IPS-20b (cell line): ENCODE measurements around the gene SLAMF1.

Source experiments
- H3K27ac ChIP-seq: one replicate; pipeline ENCODE4 v1.5.1; 2013; ENCODE audit warnings: low read length
- H3K27me3 ChIP-seq: 2 replicates; pipeline ENCODE4 v1.6.1; 2013; ENCODE audit warnings: mild to moderate bottlenecking, low read length, inconsistent platforms; ENCODE audit not compliant: insufficient read depth
- H3K36me3 ChIP-seq: 2 replicates; pipeline ENCODE4 v1.6.1; 2013; ENCODE audit warnings: low read depth, mild to moderate bottlenecking, inconsistent platforms, low read length, moderate library complexity; ENCODE audit not compliant: insufficient read depth
- H3K4me1 ChIP-seq: 2 replicates; pipeline ENCODE4 v1.6.1; 2013; ENCODE audit warnings: mild to moderate bottlenecking, control low read depth, inconsistent platforms, low read length, moderate library complexity; ENCODE audit not compliant: insufficient read depth
- H3K4me3 ChIP-seq: 2 replicates; pipeline ENCODE4 v1.5.1; 2013; ENCODE audit warnings: mild to moderate bottlenecking, low read length, inconsistent platforms
- H3K9ac ChIP-seq: 2 replicates; pipeline ENCODE4 v1.6.1; 2013; ENCODE audit warnings: low read depth, mild to moderate bottlenecking, inconsistent platforms, low read length, moderate library complexity
- H3K9me3 ChIP-seq: 2 replicates; pipeline ENCODE4 v1.6.1; 2013; ENCODE audit warnings: mild to moderate bottlenecking, low read depth, low read length, inconsistent platforms; ENCODE audit not compliant: insufficient read depth

Gene SLAMF1

GRCh38 chr1:160645386-160646130, 1.3 kb downstream of the SLAMF1 start:
- Histone ChIP-seq H3K4me1 (no peaks in the 10 kb centered on the region), H3K4me3 (no peak overlapping the region), H3K27me3 (no peaks in the 10 kb centered on the region), H3K36me3 (no peaks in the 10 kb centered on the region), H3K27ac (no peak overlapping the region), H3K9me3 (no peaks in the 10 kb centered on the region), H3K9ac (no peak overlapping the region)

GRCh38 chr1:160644399-160644798, 2.4 kb downstream of the SLAMF1 start:
- Histone ChIP-seq H3K27me3 (no peaks in the 10 kb centered on the region), H3K4me3 (no peak overlapping the region), H3K9ac (no peak overlapping the region), H3K27ac (no peak overlapping the region), H3K9me3 (no peaks in the 10 kb centered on the region), H3K4me1 (no peaks in the 10 kb centered on the region), H3K36me3 (no peaks in the 10 kb centered on the region)

GRCh38 chr1:160643138-160643537, 3.7 kb downstream of the SLAMF1 start:
- Histone ChIP-seq H3K27me3 (no peaks in the 10 kb centered on the region), H3K27ac (no peak overlapping the region), H3K9ac (no peak overlapping the region), H3K4me3 (no peak overlapping the region), H3K36me3 (no peaks in the 10 kb centered on the region), H3K9me3 (no peaks in the 10 kb centered on the region), H3K4me1 (peaks cover under 1% of the 10 kb centered on the region; the same call in 1 of the 2 replicates)

- H3K36me3 ChIP-seq: no peaks in the 10 kb centered on the region
- H3K9me3 ChIP-seq: no peaks in the 10 kb centered on the region
- no peaks in the 10 kb centered on the region for H3K27me3 ChIP-seq
- peaks cover 7% of the 10 kb centered on the region; the same call in 1 of the 2 replicates for H3K4me1 ChIP-seq
- no peak overlapping the region for H3K4me3 ChIP-seq
- H3K9ac ChIP-seq: no peak overlapping the region
- H3K27ac ChIP-seq: no peak overlapping the region
Measured at GRCh38 chr1:160642281-160642644, 4.6 kb downstream of the SLAMF1 start.

DNA sequence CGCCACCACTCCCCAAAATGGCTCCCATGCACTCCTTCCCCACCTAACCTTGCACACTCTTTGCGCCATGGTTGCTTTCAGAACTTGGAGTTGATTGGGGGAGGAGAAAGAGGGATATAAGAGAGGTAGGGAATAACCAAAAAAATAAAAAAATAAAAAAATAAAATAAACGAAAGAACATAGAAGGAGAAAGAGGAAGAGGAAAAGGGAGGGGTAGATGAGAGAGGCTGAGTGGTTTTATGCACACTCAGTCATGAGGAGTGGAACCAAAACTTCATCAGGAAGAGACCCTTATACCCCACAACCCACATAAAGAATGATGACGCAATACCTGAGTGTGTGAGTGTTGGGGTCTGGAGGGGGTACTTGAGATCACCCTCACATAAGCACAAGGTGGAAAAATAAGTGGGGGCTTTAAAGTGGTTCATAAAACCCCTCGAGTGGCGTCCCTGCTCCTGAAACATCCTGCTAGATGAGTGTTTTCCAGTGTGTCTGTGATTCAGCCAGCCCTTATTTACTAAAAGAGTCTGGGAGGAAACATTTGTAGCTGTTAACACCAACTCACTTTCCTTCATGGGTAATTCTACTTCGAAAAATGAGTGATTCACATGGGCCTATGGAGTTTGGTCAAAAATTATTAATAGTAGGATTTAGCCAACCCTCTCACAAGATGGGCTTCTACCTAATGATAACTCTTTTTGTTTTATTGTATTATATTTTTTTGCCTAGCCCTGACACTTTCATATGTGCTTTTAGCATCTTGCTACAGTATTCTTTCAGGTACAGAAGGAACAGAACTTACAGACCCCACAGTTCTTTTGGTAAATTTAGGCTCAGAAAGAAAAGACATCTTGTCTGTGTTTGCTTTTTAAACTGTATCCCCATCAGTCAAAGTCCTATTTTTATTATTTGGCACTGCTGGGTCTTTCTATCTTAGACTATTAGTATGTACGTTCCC, 5.2 kb downstream of the SLAMF1 start:
- no peak overlapping the region for H3K4me3 ChIP-seq
- peaks cover 7% of the 10 kb centered on the region; the same call in 1 of the 2 replicates for H3K4me1 ChIP-seq
- no peaks in the 10 kb centered on the region for H3K27me3 ChIP-seq

GRCh38 chr1:160640359-160641123, 6.3 kb downstream of the SLAMF1 start:
- H3K4me3 ChIP-seq: no peak overlapping the region
- H3K4me1 ChIP-seq: peaks cover 7% of the 10 kb centered on the region; the same call in 1 of the 2 replicates
- no peaks in the 10 kb centered on the region for H3K27me3 ChIP-seq
- H3K9me3 ChIP-seq: no peaks in the 10 kb centered on the region
- H3K36me3 ChIP-seq: no peaks in the 10 kb centered on the region
- H3K27ac ChIP-seq: no peak overlapping the region
- no peak overlapping the region for H3K9ac ChIP-seq

More for the DNA sequence above, 5.2 kb downstream of the SLAMF1 start:
- H3K9me3 ChIP-seq: no peaks in the 10 kb centered on the region
- no peaks in the 10 kb centered on the region for H3K36me3 ChIP-seq
- H3K9ac ChIP-seq: no peak overlapping the region
- H3K27ac ChIP-seq: no peak overlapping the region

GRCh38 chr1:160639652-160640051, 7.2 kb downstream of the SLAMF1 start:
- Histone ChIP-seq H3K9ac (no peak overlapping the region), H3K9me3 (no peaks in the 10 kb centered on the region), H3K4me3 (no peak overlapping the region), H3K4me1 (peaks cover 7% of the 10 kb centered on the region; the same call in 1 of the 2 replicates), H3K36me3 (no peaks in the 10 kb centered on the region), H3K27ac (no peak overlapping the region), H3K27me3 (no peaks in the 10 kb centered on the region)

DNA sequence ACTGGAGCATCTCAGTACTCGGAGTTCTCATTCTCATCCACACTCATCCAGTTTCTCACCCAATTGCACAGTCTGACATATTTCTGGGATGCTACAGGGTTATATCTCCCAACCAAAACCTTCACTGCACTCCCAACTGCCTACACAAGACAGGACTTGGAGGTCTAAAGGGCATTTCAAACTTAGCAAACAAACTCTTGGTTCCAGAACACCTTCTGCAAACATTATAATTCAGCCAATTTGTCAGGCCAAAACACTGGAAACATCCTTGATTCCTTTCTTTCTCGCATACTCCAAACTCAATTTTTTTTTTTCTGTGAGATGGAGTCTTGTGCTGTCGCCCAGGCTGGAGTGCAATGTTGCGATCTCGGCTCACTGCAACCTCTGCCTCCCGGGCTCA, 7.9 kb downstream of the SLAMF1 start:
- peaks cover 7% of the 10 kb centered on the region; the same call in 1 of the 2 replicates for H3K4me1 ChIP-seq
- no peaks in the 10 kb centered on the region for H3K9me3 ChIP-seq
- no peak overlapping the region for H3K4me3 ChIP-seq
- H3K27ac ChIP-seq: no peak overlapping the region
- no peaks in the 10 kb centered on the region for H3K36me3 ChIP-seq
- H3K27me3 ChIP-seq: no peaks in the 10 kb centered on the region
- H3K9ac ChIP-seq: no peak overlapping the region

- H3K9ac ChIP-seq: no peak overlapping the region
- H3K27ac ChIP-seq: no peak overlapping the region
- H3K4me1 ChIP-seq: peaks cover 7% of the 10 kb centered on the region; the same call in 1 of the 2 replicates
- H3K27me3 ChIP-seq: no peaks in the 10 kb centered on the region
- H3K36me3 ChIP-seq: no peaks in the 10 kb centered on the region
- H3K4me3 ChIP-seq: no peak overlapping the region
- H3K9me3 ChIP-seq: no peaks in the 10 kb centered on the region
Measured at GRCh38 chr1:160638540-160638857, 8.3 kb downstream of the SLAMF1 start.

GRCh38 chr1:160637821-160638539, 8.9 kb downstream of the SLAMF1 start:
- Histone ChIP-seq H3K27ac (no peak overlapping the region), H3K9me3 (no peaks in the 10 kb centered on the region), H3K4me3 (no peak overlapping the region), H3K36me3 (no peaks in the 10 kb centered on the region), H3K9ac (no peak overlapping the region), H3K27me3 (no peaks in the 10 kb centered on the region), H3K4me1 (peaks cover 7% of the 10 kb centered on the region; the same call in 1 of the 2 replicates)

GRCh38 chr1:160637065-160637464, 9.8 kb downstream of the SLAMF1 start:
- Histone ChIP-seq H3K4me1 (peaks cover 7% of the 10 kb centered on the region; the same call in 1 of the 2 replicates), H3K9me3 (no peaks in the 10 kb centered on the region), H3K27me3 (no peaks in the 10 kb centered on the region), H3K9ac (no peak overlapping the region), H3K27ac (no peak overlapping the region), H3K36me3 (no peaks in the 10 kb centered on the region), H3K4me3 (no peak overlapping the region)
